IPS-NIHi7 (cell line): Measurements from ENCODE around the gene NPY4R2.
"Not testable (repeated sequence)": the region's sequence is repeated elsewhere in the genome, so short reads cannot be mapped to it uniquely, and the experiment has no call there.

Experiments
- DNase-seq: peaks from one replicate; pipeline ENCODE4 v3.0.0; 2012; ENCODE audit warnings: mixed read lengths; ENCODE audit errors: extremely low spot score

The NPY4R2 gene

DNA sequence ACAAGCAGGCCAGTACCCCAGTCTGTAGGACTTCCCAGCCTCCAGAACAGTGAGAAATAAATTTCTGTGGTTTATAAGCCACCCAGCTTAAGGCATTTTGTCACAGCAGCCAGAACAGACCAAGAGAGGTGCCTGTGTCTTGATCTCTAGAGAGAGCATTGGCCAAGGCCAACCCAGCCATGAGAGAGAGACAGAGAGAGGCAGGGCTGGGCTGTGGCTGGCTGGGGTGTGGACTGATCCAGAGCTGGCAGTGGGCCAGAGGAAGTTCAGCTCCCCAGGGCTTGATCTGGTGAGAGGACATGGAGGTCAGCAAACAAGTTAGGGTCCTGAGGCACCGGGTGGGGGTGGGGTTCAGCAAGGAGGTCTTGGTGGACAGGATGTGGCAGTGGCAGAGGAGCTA, 14.4 kb downstream of the NPY4R2 start:
- DNase-seq = not testable (repeated sequence)

DNA sequence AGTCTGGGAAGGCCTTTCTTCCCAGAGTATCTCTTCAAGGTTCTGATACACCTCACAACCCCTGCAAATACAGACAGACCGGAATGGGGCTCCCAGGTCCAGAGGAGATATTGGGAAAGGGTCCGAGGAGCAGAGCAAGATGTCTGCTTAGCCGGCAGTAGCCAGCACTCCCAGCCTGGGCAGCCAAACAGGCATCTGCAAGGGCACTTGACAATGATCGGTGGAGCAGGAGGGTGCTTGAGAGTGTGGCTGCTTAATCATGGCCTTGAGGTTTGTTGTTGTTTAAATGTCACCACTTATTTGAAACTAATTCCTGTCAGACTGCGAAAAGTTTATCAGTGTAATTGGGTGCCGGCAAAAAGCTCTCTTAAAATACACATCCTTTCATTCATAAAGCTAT, 15.0 kb downstream of the NPY4R2 start:
- DNase-seq = not testable (repeated sequence)

DNA sequence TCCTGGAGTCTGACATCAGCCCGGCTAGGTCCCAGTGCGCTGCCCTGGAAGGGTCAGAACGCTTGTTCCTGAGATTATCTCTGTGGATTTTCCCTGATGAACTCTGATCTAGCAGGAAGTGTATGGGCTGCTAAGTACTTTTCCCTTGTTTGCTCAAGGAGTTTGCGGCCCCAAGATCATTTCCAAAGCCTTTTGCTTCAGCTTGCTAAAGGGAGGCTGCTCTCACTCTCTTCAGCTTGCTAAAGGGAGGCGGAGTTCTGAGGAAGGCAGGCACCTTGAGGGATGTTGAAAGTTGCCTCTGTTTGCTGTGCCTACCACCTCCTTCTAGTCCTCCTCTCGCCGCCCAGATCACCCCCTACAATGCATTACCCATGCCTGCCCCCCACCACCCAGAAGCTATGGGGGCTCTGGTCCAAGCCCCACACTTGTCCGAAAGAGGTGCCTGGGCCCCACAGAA, 18.3 kb downstream of the NPY4R2 start:
- DNase-seq = peak; percentile 5

DNA sequence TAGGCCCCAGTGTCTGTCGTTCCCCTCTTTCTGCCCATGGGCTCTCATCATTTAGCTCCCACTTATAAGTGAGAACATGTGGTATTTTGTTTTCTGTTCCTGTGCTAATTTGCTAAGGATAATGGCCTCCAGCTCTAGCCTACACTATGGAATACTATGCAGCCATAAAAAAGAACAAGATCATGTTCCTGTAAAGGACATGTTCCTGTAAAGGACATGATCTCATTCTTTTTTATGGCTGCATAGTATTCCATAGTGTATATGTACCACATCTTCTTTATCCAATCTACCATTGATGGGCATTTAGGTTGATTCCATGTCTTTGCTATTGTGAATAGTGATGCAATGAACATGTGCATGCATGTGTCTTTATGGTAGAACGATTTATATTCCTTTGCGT, 19.2 kb downstream of the NPY4R2 start:
- not testable (repeated sequence) for DNase-seq

DNA sequence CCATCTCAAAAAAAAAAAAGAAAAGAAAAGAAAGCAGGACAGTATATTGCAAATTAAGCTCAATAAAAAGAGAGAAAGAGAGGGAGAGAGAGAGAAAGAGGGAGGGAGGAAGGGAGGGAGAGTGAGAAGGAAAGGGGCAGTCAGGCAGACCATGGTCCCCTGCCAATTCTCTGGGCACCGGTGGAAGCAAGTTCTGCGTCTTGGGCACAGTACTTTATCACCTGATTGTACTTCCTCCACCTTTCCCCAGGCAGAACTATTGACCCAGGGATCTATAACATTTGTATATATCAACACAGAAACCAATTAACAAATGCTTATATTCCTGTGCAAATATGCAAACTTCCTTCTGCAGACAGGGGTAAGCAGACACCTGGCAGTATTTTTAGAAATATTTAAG, 22.4 kb downstream of the NPY4R2 start:
- not testable (repeated sequence) for DNase-seq

DNA sequence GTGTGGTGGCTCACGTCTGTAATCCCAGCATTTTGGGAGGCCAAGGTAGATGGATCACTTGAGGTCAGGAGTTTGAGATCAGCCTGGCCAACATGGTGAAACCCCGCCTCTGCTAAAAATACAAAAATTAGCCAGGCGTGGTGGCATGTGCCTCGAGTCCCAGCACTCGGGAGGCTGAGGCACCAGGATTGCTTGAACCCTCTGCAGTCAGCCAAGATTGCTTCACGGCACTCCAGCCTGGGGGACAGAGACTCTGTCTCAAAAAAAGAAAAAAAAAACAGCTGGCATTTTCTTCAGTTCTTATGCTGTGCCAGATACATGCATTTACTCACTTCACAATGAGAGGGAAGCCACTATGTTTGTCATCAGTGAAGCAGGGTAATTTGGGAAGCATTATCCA, 22.9 kb downstream of the NPY4R2 start:
- DNase-seq = not testable (repeated sequence)

DNA sequence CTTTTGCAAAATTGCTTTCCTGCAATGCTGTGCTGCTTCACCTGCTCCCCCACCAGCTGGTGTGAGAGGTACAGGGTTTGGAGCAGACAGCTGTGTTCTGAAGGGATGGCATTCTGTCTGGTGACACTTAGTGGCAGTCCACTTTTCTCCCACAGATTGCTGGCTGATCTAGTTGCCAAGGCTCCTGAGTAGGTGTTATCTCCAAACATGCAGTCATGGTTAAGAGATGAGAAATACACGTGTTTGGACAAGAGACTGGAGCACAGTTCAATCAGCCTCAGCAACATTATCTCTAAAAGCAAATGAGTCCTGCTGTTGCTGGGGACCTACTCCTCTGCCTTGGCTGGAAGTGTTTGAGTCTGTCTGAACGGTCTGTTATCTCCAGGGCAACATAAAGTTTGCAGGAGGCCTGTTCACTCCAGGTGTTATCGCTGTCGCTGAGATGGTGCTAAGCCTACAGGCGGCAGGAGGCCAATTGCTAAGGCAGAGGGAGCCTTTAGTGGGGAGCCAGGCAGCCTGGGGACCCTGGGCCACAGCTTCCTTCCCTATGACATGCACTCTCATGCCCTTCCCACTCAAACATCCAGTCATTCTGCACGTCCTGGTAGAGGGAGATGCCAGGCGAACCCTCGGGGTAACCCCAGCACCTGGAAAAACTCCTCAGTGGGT, 24.0 kb downstream of the NPY4R2 start:
- DNase-seq = peak; percentile 7

DNA sequence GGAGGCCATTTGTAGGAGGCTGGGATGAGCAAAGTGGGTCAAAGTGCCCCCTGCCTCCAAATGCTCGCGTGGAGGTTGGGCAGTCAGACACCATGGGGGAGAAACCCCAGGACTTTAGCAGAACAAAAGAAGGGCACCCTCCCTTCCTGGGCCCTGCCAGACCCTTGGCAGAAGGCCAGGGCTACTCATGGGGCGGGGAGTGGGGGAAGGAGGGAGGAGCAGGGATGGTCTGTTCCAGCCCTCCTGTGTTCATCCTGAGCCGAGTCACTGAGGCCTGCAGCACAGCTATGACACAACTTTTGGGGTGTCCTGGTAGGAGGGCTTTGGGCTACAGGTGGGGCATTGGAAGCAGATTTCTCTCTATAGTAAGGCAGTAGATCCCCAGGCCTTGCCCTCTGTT, 24.9 kb downstream of the NPY4R2 start:
- not testable (repeated sequence) for DNase-seq

DNA sequence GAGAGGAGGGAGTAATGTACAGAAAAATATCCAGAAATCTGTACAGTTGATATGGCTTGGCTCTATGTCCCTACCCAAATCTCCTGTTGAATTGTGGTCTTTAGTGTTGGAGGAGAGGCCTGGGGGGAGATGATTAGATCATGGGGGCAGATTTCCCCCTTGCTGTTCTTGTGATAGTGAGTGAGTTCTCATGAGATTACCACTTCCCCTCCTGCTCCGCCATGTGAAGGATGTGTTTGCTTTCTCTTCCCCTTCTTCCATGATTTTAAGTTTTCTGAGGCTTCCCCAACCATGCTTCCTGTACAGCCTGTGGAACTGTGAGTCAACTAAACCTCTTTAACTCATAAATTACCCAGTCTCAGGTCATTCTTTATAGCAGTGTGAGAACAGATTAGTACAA, 29.0 kb downstream of the NPY4R2 start:
- not testable (repeated sequence) for DNase-seq

DNA sequence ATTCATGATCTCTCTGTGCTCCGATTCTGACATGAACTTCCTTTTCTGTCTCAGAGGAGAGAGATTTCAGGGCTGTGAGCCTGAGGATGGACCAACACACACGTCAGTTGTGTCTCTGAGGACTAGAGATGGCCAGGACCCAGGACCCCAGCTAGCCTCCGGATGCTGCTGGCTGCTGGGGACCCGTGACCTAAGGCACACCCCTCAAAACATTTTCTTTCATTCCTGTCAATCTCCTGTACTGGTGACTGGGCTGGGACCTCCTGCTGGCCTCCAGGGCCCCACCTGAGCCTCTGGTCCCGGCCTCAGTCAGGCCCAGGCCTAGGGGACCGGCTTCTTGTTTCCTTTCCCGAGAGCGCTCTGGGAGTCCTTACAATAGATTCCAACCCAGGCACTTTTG, 38.7 kb downstream of the NPY4R2 start:
- DNase-seq = not testable (repeated sequence)

DNA sequence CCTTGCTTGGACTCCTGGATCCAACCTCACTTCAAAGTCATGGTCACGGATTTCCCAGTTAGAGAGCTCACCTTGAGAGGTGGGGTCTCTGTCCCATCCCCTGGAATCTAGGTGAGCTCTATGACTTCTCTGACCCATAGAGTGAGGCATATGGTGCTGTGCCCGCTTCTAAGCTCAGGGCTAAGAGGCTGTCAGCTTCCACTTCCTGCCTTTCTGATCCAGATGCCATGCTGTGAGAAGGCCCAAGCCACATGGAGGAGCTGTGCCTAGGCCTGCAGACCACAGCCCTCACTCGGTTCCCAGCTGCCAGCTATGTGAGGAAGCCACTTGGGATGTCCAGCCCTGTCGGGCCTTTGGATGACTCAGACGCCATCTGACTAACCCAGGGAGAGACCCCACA, 41.2 kb downstream of the NPY4R2 start:
- not testable (repeated sequence) for DNase-seq

DNA sequence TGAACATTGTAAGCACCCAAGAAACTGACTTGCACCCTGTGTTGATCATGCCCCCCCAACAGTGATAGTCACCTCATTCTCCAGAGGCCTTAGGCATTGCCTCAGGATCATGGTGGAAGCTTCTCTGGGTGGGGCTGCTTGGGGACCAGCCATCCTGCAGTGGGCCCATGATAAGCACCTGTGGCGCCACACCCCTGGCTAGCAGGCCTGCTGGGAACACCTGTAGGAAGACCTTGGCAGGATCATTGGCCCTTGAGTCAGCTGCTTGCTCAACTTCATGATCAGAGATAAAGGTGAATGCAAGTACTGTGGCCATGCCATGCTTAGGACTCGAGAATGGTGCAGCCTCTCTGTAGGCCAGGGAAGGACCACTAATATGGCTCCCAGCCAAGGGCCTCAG, 42.2 kb downstream of the NPY4R2 start:
- not testable (repeated sequence) for DNase-seq

DNA sequence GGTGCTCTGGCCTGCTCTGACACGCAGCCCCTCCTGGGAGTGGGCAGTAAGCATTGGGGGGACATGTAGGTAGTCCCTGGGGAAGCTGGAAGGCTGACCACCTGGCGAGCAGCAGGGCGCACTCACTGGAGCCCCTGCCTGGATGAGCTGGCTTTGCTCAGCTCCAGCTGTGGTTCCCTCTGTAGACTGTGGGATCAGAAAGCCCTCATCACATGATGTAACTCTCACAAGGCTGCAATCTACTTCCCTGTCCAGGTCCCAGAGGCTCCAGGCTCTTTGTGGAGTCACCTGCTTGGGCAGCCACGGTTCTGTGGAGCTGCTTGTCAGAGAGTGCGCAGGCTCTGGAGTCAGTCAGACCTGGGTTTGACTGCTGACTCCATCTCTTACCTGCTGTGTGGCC, 44.3 kb downstream of the NPY4R2 start:
- not testable (repeated sequence) for DNase-seq

DNA sequence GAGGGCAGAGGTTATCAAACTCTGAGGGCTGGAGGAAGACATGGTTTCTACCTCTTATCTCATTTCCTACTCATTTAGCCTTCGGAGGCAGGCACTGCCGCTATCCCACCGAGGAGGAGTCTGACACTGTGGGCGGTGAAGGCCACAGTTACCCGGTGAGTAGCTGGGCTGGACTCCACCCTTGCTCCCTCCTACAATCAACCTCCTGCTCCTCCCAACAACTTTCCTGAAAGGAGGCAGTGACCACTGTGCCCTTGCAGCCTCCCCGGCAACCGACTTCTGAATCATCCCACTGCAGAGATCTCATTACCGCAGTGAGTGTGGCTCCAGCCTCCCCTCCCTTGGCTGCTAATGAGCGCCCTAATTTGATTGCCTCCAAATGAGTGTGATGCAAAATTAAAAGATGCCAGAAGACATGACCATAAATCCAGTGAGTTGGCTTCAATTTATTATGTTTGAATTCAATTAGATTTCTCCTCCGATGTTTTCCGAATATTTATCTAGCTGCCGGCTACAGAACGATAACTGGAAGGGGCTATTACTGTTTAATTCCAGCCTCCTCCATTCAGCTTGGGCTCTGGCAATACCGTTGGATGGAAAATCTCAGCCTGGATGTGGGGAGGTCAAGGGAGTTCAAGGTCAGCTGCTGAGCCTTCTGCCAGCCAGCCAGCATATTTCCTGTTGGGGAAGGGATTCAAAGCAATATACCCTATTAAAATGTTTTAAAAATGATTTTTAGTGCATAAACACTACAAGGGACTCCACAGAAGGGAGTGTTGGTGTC, 46.0 kb downstream of the NPY4R2 start:
- not testable (repeated sequence) for DNase-seq

DNA sequence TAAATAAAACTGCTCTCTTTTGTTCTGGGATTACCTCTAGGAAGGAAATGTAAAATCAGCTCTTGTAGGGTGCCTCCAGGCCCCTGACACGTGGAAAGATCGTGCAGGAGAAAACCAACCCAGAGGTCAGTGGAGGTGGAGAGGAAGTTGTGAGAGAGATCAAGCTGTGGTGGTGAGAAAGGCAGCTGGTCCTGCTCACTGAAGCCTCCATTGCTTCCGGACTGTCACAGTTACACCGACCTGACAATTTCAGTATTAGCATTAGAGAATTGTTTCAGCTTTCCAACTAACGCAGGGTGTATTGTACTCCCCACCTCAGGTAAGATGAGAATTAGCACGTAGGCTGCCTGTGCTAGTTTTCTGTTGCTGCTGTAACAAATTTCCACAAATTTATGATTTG, 50.5 kb downstream of the NPY4R2 start:
- DNase-seq = not testable (repeated sequence)

DNA sequence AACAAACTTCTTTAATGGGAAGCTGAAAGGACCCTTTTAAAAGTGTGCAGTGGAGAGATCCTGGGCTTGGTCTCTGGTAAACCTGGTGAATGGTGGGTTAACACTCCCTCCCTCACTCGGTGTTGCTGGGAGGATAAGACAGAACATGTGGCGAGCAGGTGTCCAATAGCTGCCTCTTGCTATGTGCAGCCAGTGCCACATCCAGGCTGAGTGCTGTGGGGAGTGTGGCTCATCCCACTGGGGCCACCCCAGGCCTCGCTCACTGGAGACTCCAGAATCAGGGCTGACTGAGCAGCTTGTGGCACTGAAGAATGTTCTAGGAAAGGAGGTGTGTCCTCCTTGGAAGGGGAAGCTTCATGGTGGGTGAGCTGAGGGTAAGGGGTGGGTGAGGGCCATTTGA, 51.6 kb downstream of the NPY4R2 start:
- DNase-seq = peak; percentile 0

DNA sequence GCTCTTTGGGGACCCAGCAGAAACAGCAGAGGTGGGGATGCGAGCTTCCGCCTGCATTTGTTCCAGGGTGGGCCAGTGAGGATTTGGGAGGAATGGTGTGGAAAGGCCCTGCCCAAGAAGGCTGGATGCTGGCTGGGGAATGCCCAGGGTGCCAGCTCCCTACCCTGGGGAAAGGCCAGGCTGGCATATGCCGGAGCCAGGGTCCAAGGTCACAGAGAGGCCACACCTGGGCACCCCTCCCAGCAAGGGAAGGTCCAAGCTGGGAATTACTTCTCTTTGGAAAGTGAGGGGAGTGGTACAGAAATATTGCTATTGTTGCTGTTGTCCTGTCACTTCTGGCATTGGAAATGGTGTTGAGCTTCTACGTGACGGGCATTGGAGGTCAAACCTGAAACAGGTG, 53.1 kb downstream of the NPY4R2 start:
- not testable (repeated sequence) for DNase-seq

DNA sequence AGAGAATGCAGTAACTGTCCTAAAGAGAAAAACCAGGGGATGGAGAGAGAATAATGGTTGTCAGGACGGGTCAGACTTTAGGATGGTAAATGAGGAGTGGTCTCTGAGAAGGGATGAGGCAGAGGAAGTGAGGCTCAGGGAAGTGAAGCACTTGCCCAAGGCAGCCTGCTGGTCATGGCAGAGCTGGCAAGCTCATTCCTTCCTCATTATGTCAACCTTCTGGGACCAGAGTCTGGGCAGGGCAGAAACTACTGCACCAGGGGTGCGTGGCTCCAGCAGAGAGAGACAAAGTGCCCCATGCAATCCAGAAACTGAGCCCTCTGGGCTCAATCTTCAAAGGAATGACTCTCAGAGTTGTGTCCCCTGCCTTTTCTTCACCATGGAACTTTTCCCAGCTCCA, 53.6 kb downstream of the NPY4R2 start:
- not testable (repeated sequence) for DNase-seq
